ENCODE data around the gene RABGAP1.

Gene RABGAP1

GRCh38 chr9:123008909-123009308, 68.1 kb downstream of the RABGAP1 start:
- no peak for DNase-seq

GRCh38 chr9:123011380-123011779, 70.6 kb downstream of the RABGAP1 start:
- DNase-seq = no peak

- no peak for DNase-seq
Observed at GRCh38 chr9:123011878-123012528, 71.2 kb downstream of the RABGAP1 start.

- DNase-seq = no peak
Observed at GRCh38 chr9:123016631-123017030, 75.8 kb downstream of the RABGAP1 start.

GRCh38 chr9:123020796-123021195, 80.0 kb downstream of the RABGAP1 start:
- no peak for DNase-seq

- no peak for DNase-seq
Observed at GRCh38 chr9:123026425-123026824, 85.6 kb downstream of the RABGAP1 start.

GRCh38 chr9:123027517-123027916, 86.7 kb downstream of the RABGAP1 start:
- DNase-seq = no peak

- no peak for DNase-seq
Observed at GRCh38 chr9:123028136-123028535, 87.3 kb downstream of the RABGAP1 start.

- no peak for DNase-seq
Observed at GRCh38 chr9:123028973-123029372, 88.2 kb downstream of the RABGAP1 start.

- no peak for DNase-seq
Observed at GRCh38 chr9:123031963-123032362, 91.1 kb downstream of the RABGAP1 start.

- DNase-seq = peak in 10 of 56 donors; percentile 2 to 33 (median 18)
Observed at GRCh38 chr9:123033352-123033751, 92.5 kb downstream of the RABGAP1 start, which contains the start of gene GPR21. GPR21 (plus strand) TSS chr9:123033667; CDS start chr9:123034567, 900 bp downstream.

GRCh38 chr9:123033864-123034601, 93.2 kb downstream of the RABGAP1 start:
- DNase-seq = peak in 9 of 56 donors; percentile 1 to 43 (median 14)

GRCh38 chr9:123034881-123035510, 94.2 kb downstream of the RABGAP1 start:
- peak in 1 of 56 donors; percentile 1 for DNase-seq

- DNase-seq = no peak
Observed at GRCh38 chr9:123035791-123036190, 95.0 kb downstream of the RABGAP1 start.

- DNase-seq = no peak
Observed at GRCh38 chr9:123036893-123037545, 96.2 kb downstream of the RABGAP1 start.

GRCh38 chr9:123039617-123040219, 98.9 kb downstream of the RABGAP1 start:
- no peak for DNase-seq

- DNase-seq = no peak
Observed at GRCh38 chr9:123040801-123041200, 100.0 kb downstream of the RABGAP1 start.

- no peak for DNase-seq
Observed at GRCh38 chr9:123041489-123041888, 100.7 kb downstream of the RABGAP1 start.

GRCh38 chr9:123043081-123043939, 102.5 kb downstream of the RABGAP1 start:
- no peak for DNase-seq

GRCh38 chr9:123044586-123044985, 103.8 kb downstream of the RABGAP1 start:
- no peak for DNase-seq
